GM12874 (cell line): Measurements from ENCODE around the gene PTOV1.

Source experiments
- CTCF ChIP-seq: IDR thresholded peaks from 2 replicates; pipeline ENCODE4 v1.5.1; 2011; ENCODE audit warnings: low read depth, mild to moderate bottlenecking, control low read depth, low read length, moderate library complexity; ENCODE audit not compliant: insufficient read depth

PTOV1 gene

GRCh38 chr19:49869484-49870308 lies 18.7 kb downstream of the PTOV1 start:
- no peak for TF ChIP-seq CTCF

- no peak for TF ChIP-seq CTCF
Measured at GRCh38 chr19:49870309-49870901, 19.4 kb downstream of the PTOV1 start.

GRCh38 chr19:49871349-49871985 lies 20.5 kb downstream of the PTOV1 start:
- TF ChIP-seq CTCF, result no peak

DNA sequence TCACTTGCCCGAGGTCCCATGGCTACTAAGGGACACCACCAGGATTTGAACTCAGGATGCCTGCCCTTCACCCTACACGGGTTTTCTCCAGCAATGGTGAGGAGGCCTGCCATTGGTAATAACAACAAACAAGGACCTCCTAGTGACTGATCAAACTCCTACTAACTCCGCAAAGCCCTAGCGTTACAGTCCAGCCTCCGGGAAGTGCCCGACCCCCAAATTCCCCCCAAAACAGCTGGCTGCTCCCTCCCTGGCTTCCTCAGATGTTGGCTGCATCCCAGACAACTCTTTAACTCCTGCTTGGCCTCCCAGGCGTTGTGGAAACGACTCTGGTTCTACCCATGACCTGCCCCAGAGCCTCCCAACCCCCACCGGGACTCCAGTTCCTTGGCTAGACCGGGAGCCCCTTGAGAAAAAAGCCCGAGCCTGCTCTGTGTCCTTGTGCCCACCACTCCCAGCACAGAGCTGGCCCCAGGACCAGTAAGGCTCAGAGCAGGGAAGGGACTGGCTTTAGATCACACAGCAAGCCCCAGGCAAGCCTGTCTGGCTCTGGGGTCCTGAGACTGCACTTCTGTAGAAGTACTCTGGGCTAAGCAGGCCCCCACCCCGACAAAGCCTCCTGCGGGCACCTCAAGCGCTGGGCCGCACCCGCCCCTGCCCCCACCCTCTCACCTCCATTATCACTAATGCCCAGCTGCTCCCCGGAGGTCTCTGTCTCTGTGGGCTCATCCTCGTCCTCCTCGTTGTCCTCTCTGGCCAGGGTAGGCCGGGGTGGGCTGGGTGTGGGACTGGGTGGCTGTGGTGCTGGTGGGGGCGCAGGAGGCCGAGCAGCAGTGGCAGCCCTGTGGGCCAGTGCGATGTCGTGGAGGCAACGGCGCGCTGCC lies 21.5 kb downstream of the PTOV1 start:
- TF ChIP-seq CTCF, result no peak

- TF ChIP-seq CTCF, result no peak
Measured at GRCh38 chr19:49873129-49873521, 22.2 kb downstream of the PTOV1 start.

DNA sequence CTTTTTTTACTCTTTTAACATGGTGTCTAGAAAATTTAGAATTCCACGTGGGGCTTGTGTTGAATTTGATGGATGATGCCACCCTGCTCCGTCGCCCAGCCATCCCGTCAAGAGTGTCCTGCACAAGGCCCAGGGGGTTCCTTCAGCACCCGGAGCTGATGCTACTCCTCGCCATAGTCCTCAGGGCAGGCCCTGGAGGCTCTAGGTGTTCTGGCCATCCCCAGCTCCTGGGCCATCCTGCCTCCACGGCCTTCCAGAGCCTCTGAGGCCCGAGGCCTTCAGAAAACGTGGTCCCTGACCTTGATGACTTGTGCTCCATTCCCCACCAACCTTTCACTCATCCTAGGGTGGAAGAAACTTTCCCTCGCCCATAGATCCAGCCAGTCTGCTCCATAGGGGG lies 22.9 kb downstream of the PTOV1 start:
- no peak for TF ChIP-seq CTCF
